Neural cell (in vitro differentiated cells): ENCODE measurements around the gene FADS1. TPM values are rescaled to one million over a fixed set of nuclear protein-coding genes. Genes with fewer than 3 reads are reported as not detected.

Experiments
- H2AFZ ChIP-seq: fragments of 200-600, 300-800 bp; sonication (generic), shearing (Covaris generic); 2 replicates; pipeline ENCODE4 v1.6.0; 2014; ENCODE audit warnings: low read depth, mild to moderate bottlenecking, antibody characterized with exemption, low read length, moderate library complexity
- H3F3A ChIP-seq: fragments of 200-600 bp; shearing (Covaris generic); 2 replicates; pipeline ENCODE4 v1.6.1; 2016; ENCODE audit warnings: mild to moderate bottlenecking, moderate library complexity, mixed read lengths, antibody characterized with exemption, low read length; ENCODE audit not compliant: insufficient read depth, poor library complexity, severe bottlenecking
- H3K27ac ChIP-seq: fragments of 200-600, 300-800 bp; sonication (generic), shearing (Covaris generic); 2 replicates; pipeline ENCODE4 v1.5.1; 2014; ENCODE audit warnings: mild to moderate bottlenecking, low read length, moderate library complexity
- H3K27me3 ChIP-seq: fragments of 300-800, 200-600 bp; sonication (generic), shearing (Covaris generic); 2 replicates; pipeline ENCODE4 v1.6.0; 2014; ENCODE audit warnings: mild to moderate bottlenecking, low read depth, low read length, moderate library complexity; ENCODE audit not compliant: insufficient read depth
- H3K36me3 ChIP-seq: fragments of 300-800, 200-600 bp; sonication (generic), shearing (Covaris generic); 2 replicates; pipeline ENCODE4 v1.5.1; 2014; ENCODE audit warnings: mild to moderate bottlenecking, antibody characterized with exemption, low read length, moderate library complexity; ENCODE audit not compliant: insufficient read depth
- H3K4me2 ChIP-seq: fragments of 300-800, 200-600 bp; sonication (generic), shearing (Covaris generic); 2 replicates; pipeline ENCODE4 v1.6.0; 2014; ENCODE audit warnings: mild to moderate bottlenecking, low read length
- H3K4me3 ChIP-seq: fragments of 300-800, 200-600 bp; sonication (generic), shearing (Covaris generic); 2 replicates; pipeline ENCODE4 v1.5.1; 2014; ENCODE audit warnings: mild to moderate bottlenecking, low read length, moderate library complexity
- H3K79me2 ChIP-seq: fragments of 200-600 bp; shearing (Covaris generic); replicated peaks from 2 replicates; pipeline ENCODE4 v1.6.0; 2014; ENCODE audit warnings: mild to moderate bottlenecking, low read length, moderate library complexity; ENCODE audit not compliant: insufficient read depth
- H3K9ac ChIP-seq: fragments of 300-800, 200-600 bp; sonication (generic), shearing (Covaris generic); 2 replicates; pipeline ENCODE4 v1.6.1; 2016; ENCODE audit warnings: mild to moderate bottlenecking, low read length, mixed read lengths
- H3K9me2 ChIP-seq: fragments of 200-600 bp; shearing (Covaris generic); 2 replicates; pipeline ENCODE4 v1.6.1; 2016; ENCODE audit warnings: mild to moderate bottlenecking, low read length, mixed read lengths; ENCODE audit not compliant: insufficient read depth
- H3K9me3 ChIP-seq: fragments of 200-600, 300-800 bp; sonication (generic), shearing (Covaris generic); 2 replicates; pipeline ENCODE4 v1.6.1; 2016; ENCODE audit warnings: mild to moderate bottlenecking, mixed run types, low read length, moderate library complexity, mixed read lengths
- H4K20me1 ChIP-seq: fragments of 200-600 bp; shearing (Covaris generic); 2 replicates; pipeline ENCODE4 v1.6.1; 2016; ENCODE audit warnings: mild to moderate bottlenecking, mixed run types; ENCODE audit not compliant: insufficient read depth
- CTCF ChIP-seq: fragments of 450-650 bp; IDR thresholded peaks from 2 replicates; pipeline ENCODE4 v1.5.1; 2014; ENCODE audit warnings: antibody characterized with exemption, mild to moderate bottlenecking, moderate library complexity; ENCODE audit not compliant: poor library complexity, severe bottlenecking
- EP300 ChIP-seq: fragments of 450-650 bp; conservative IDR thresholded peaks from 2 replicates; pipeline ENCODE4 v1.6.1; 2014; ENCODE audit warnings: antibody characterized with exemption, mild to moderate bottlenecking, moderate library complexity; ENCODE audit not compliant: poor library complexity, severe bottlenecking
- EZH2 ChIP-seq: fragments of 200-600, 300-800 bp; shearing (Covaris generic), sonication (generic); IDR thresholded peaks from 2 replicates; pipeline ENCODE4 v1.6.1; 2014; ENCODE audit warnings: antibody characterized with exemption, low read length, borderline replicate concordance, mild to moderate bottlenecking; ENCODE audit not compliant: insufficient read depth, poor library complexity, severe bottlenecking
- MXI1 ChIP-seq: fragments of 450-650 bp; conservative IDR thresholded peaks from 2 replicates; pipeline ENCODE4 v1.6.1; 2014; ENCODE audit warnings: antibody characterized with exemption, mild to moderate bottlenecking; ENCODE audit not compliant: poor library complexity, severe bottlenecking
- POLR2AphosphoS5 ChIP-seq: IDR thresholded peaks from 2 replicates; pipeline ENCODE4 v1.6.1; 2012
- RAD21 ChIP-seq: fragments of 450-650 bp; conservative IDR thresholded peaks from 2 replicates; pipeline ENCODE4 v1.6.1; 2014; ENCODE audit warnings: antibody characterized with exemption, mild to moderate bottlenecking, moderate library complexity
- SMC3 ChIP-seq: fragments of 450-650 bp; conservative IDR thresholded peaks from 2 replicates; pipeline ENCODE4 v1.6.1; 2014; ENCODE audit warnings: antibody characterized with exemption, mild to moderate bottlenecking, moderate library complexity; ENCODE audit not compliant: poor library complexity
- TAF1 ChIP-seq: IDR thresholded peaks from 2 replicates; pipeline ENCODE4 v1.6.1; 2012; ENCODE audit warnings: low read depth
- polyA plus RNA-seq: library from polyadenylated mRNA; depleted of rRNA; stranded (reverse); fragments of >200 nt; gene quantifications from 2 replicates; pipeline ENCODE4 v1.2.3, GENCODE V29; 2014
- TF ChIP-seq, protein P1 (sequence below): IDR thresholded peaks from 2 replicates; pipeline ENCODE4 v1.6.1; 2012; ENCODE audit warnings: borderline replicate concordance

Gene FADS1
- polyA plus RNA-seq, 1 donor from 2014 or later, result 102 TPM

GRCh38 chr11:61800331-61801281, 16.2 kb downstream of the FADS1 start:
- H3K79me2 ChIP-seq, result no peaks in the 10 kb centered on the region
- no peak overlapping the region for H3K27ac ChIP-seq
- no peaks in the 10 kb centered on the region for H3K27me3 ChIP-seq
- H3K9me3 ChIP-seq, result no peaks in the 10 kb centered on the region
- no peak for TF ChIP-seq EP300
- TF ChIP-seq EZH2, result no peak
- no peak for TF ChIP-seq RAD21
- H3K36me3 ChIP-seq, result peaks cover 6% of the 10 kb centered on the region
- H3K4me3 ChIP-seq, result no peak overlapping the region
- H3K9me2 ChIP-seq, result no peaks in the 10 kb centered on the region
- no peak overlapping the region for H3K9ac ChIP-seq
- no peak overlapping the region for H2AFZ ChIP-seq
- no peaks in the 10 kb centered on the region for H4K20me1 ChIP-seq
- no peaks in the 10 kb centered on the region for H3F3A ChIP-seq
- H3K4me2 ChIP-seq, result no peak overlapping the region

DNA sequence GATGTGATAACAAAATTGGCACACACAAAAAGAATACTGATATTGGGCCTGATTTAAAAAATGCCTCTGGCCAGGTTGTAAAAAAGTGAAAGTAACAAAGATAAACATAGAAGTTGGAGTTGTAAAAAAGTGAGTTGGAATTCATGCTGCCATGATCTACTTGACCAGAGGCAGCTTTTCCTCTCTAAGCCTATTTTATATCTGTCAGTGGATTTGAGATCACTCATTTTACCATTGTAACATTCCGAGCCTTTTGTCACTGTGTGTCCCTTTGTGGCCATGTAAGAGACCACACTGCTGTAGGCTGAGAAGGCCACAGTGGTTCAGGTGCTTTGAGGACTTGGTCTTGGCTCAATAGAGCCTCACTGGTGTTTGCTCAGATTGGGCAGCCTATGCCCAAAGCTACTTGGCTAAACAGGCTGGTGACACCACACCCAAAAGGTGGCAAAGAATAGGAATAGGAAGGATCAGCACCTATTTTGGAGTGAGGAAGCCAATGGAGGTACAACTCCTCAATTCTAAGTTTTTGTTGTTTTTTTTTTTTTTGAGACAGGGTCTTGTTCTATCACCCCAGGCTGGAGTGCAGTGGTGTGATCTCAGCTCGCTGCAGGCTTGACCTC, 17.0 kb downstream of the FADS1 start:
- Histone ChIP-seq H3K9me2 (no peaks in the 10 kb centered on the region), H4K20me1 (no peaks in the 10 kb centered on the region), H2AFZ (no peak overlapping the region), H3K36me3 (peaks cover 6% of the 10 kb centered on the region), H3K79me2 (peaks cover under 1% of the 10 kb centered on the region), H3K4me3 (no peak overlapping the region), H3F3A (no peaks in the 10 kb centered on the region), H3K9me3 (no peaks in the 10 kb centered on the region), H3K27ac (no peak overlapping the region), H3K27me3 (no peaks in the 10 kb centered on the region), H3K4me2 (no peak overlapping the region), H3K9ac (no peak overlapping the region)
- TF ChIP-seq EZH2, result no peak

- no peaks in the 10 kb centered on the region for H3F3A ChIP-seq
- H3K9me2 ChIP-seq, result no peaks in the 10 kb centered on the region
- H2AFZ ChIP-seq, result no peak overlapping the region
- H3K36me3 ChIP-seq, result no peaks in the 10 kb centered on the region
- H3K27me3 ChIP-seq, result no peaks in the 10 kb centered on the region
- no peaks in the 10 kb centered on the region for H4K20me1 ChIP-seq
- no peak for TF ChIP-seq EP300
- peak; percentile 24 for TF ChIP-seq POLR2AphosphoS5
- peak; percentile 95 for TF ChIP-seq SMC3
- TF ChIP-seq TAF1, result no peak
- TF ChIP-seq RAD21, result peak; percentile 91
- TF ChIP-seq, protein P1, sequence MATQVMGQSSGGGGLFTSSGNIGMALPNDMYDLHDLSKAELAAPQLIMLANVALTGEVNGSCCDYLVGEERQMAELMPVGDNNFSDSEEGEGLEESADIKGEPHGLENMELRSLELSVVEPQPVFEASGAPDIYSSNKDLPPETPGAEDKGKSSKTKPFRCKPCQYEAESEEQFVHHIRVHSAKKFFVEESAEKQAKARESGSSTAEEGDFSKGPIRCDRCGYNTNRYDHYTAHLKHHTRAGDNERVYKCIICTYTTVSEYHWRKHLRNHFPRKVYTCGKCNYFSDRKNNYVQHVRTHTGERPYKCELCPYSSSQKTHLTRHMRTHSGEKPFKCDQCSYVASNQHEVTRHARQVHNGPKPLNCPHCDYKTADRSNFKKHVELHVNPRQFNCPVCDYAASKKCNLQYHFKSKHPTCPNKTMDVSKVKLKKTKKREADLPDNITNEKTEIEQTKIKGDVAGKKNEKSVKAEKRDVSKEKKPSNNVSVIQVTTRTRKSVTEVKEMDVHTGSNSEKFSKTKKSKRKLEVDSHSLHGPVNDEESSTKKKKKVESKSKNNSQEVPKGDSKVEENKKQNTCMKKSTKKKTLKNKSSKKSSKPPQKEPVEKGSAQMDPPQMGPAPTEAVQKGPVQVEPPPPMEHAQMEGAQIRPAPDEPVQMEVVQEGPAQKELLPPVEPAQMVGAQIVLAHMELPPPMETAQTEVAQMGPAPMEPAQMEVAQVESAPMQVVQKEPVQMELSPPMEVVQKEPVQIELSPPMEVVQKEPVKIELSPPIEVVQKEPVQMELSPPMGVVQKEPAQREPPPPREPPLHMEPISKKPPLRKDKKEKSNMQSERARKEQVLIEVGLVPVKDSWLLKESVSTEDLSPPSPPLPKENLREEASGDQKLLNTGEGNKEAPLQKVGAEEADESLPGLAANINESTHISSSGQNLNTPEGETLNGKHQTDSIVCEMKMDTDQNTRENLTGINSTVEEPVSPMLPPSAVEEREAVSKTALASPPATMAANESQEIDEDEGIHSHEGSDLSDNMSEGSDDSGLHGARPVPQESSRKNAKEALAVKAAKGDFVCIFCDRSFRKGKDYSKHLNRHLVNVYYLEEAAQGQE, result no peak
- no peak for TF ChIP-seq MXI1
- peak; percentile 93 for TF ChIP-seq CTCF
- TF ChIP-seq EZH2, result no peak
- H3K27ac ChIP-seq, result no peak overlapping the region
- no peaks in the 10 kb centered on the region for H3K9me3 ChIP-seq
- H3K9ac ChIP-seq, result no peak overlapping the region
- H3K79me2 ChIP-seq, result peaks cover 21% of the 10 kb centered on the region
- no peak overlapping the region for H3K4me2 ChIP-seq
- H3K4me3 ChIP-seq, result no peak overlapping the region
Measured at GRCh38 chr11:61797263-61797944, 19.4 kb downstream of the FADS1 start.
